Spleen (tissue), 11 donors: ENCODE measurements around the gene DLG2. TPM values are rescaled to one million over a fixed set of nuclear protein-coding genes. Genes with fewer than 3 reads are reported as not detected.

ENCODE experiments used
- DNase-seq: peaks from one replicate; pipeline ENCODE4 v3.0.0-alpha.2; 2020
- H3K27ac ChIP-seq, 8 donors: fragments of 200-600 bp; sonication (generic) in 7 of 8; 1 replicate in 4 of 8; 2 replicates in 4 of 8; pipeline versions ENCODE4 v1.5.0 to v1.8.0; 2016 to 2021; ENCODE audit warnings: inconsistent platforms in 4 of 8, mild to moderate bottlenecking in 4 of 8, moderate library complexity in 1 of 8
- H3K27me3 ChIP-seq, 7 donors: fragments of 200-600 bp; sonication (generic) in 6 of 7; replicated peaks in 1 of 7; 1 replicate in 4 of 7; 2 replicates in 3 of 7; pipeline versions ENCODE4 v1.5.0 to v1.8.0; 2016 to 2021; ENCODE audit warnings: inconsistent platforms in 3 of 7, mild to moderate bottlenecking in 1 of 7
- H3K36me3 ChIP-seq, 6 donors: fragments of 200-600 bp; sonication (generic) in 5 of 6; 1 replicate in 4 of 6; 2 replicates in 2 of 6; pipeline versions ENCODE4 v1.5.0 to v1.8.0; 2016 to 2021; ENCODE audit warnings: inconsistent platforms in 2 of 6
- H3K4me1 ChIP-seq, 6 donors: fragments of 200-600 bp; sonication (generic) in 5 of 6; 1 replicate in 3 of 6; 2 replicates in 3 of 6; pipeline versions ENCODE4 v1.5.0 to v1.8.0; 2016 to 2021; ENCODE audit warnings: inconsistent platforms in 3 of 6
- H3K4me3 ChIP-seq, 8 donors: fragments of 200-600 bp; sonication (generic) in 7 of 8; 1 replicate in 4 of 8; 2 replicates in 4 of 8; pipeline versions ENCODE4 v1.5.0 to v1.8.0; 2016 to 2021; ENCODE audit warnings: inconsistent platforms in 4 of 8, mild to moderate bottlenecking in 4 of 8, moderate library complexity in 2 of 8
- H3K9me3 ChIP-seq, 8 donors: fragments of 200-600 bp; sonication (generic) in 7 of 8; 1 replicate in 4 of 8; 2 replicates in 4 of 8; pipeline versions ENCODE4 v1.5.0 to v1.8.0; 2016 to 2021; ENCODE audit warnings: inconsistent platforms in 4 of 8
- POLR2A ChIP-seq, 3 donors: fragments of 450-650 bp; IDR thresholded peaks; one replicate each; pipeline ENCODE4 v1.5.1; 2017; ENCODE audit warnings: antibody characterized with exemption in 3 of 3, mild to moderate bottlenecking in 1 of 3
- POLR2AphosphoS5 ChIP-seq, 3 donors: sonication (generic); formaldehyde crosslinking; IDR thresholded peaks; one replicate each; pipeline ENCODE4 v1.5.1; 2017; ENCODE audit warnings: antibody characterized with exemption in 3 of 3
- WGBS, 5 donors: extraction: QIAGEN DNeasy Blood & Tissue Kit in 3 of 5; methylation state at CpG; one replicate each; pipeline versions ENCODE4 v1.1.5 to v1.1.7; 2013 to 2018; 5-methylcytosine and 5-hydroxymethylcytosine counted together
- intact Hi-C: fragments of 100-400 bp; cut with DNase I; formaldehyde crosslinking; loops from one replicate; pipeline ENCODE4 v1.15.0; 2023; ENCODE audit warnings: low total_unique reads
- polyA plus RNA-seq, 3 donors: library from polyadenylated mRNA; stranded (reverse); fragments of 200-250 nt; gene quantifications; one replicate each; pipeline ENCODE4 v1.2.1, GENCODE V29; 2013
- total RNA-seq, 7 donors: library from RNA; depleted of rRNA in 3 of 7; stranded (reverse); fragments of >200 nt in 3 of 7; fragmentation: NEBNext Ultra II Directional in 4 of 7; extraction: Animal tissue kit (Norgen Biotek cat#: 25700) in 4 of 7; gene quantifications; one replicate each; pipeline versions ENCODE4 v1.1.0 to v1.2.1, GENCODE V29; 2016 to 2021
- TF ChIP-seq, protein P1 (sequence below), 11 experiments: fragments of 200-600 bp in 7 of 11; fragments of 450-650 bp in 4 of 11; sonication (generic) in 4 of 11; IDR thresholded peaks in 8 of 11; conservative IDR thresholded peaks in 3 of 11; 1 replicate in 7 of 11; 2 replicates in 4 of 11; pipeline versions ENCODE4 v1.4.0 to v1.8.0; 2016 to 2021; ENCODE audit warnings: antibody characterized with exemption in 11 of 11, inconsistent platforms in 4 of 11, mild to moderate bottlenecking in 1 of 11
- donor health status: healthy with polysubstance abuse.
- donor health status: DM: no; HTN: no; CAD: no; lungs with moderate emphysema.
- donor health status: DM: no; HTN: no; CAD: no.
- donor health status: Bipolar disorder and iron deficiency.
- donor health status: healthy.
- donor health status: DM: no; HTN: no; CAD: no.
- donor health status: DM: yes; HTN: yes; CAD: no.

Gene DLG2
- total and polyA plus RNA-seq, 10 donors, result 0.43 to 12.7 (median 7.9) TPM

DNA sequence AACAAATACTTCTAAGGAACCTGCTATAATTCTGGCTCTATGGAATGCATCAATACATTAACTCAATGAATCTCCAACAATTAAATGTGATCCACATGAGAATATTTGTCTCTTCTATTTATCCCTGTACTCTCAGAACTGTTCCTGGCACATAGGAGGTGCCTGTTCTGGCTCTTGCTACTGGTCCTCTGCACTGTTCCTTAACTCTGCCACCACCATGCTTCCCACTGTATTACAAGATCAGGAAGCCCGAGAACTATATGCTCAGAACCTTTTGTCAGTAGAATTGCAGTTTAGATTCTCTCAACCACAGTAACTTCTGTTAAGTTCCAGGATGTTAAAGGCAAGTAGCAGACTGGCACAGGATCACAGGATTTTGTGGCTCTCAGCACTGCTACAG is 1964.7 kb downstream of the DLG2 start:
- no peak for DNase-seq
- intact Hi-C loops, result no loop called here
- Histone ChIP-seq H3K27me3 (no peaks in the 10 kb centered on the region), H3K27ac (no peak overlapping the region), H3K36me3 (no peaks in the 10 kb centered on the region), H3K9me3 (no peaks in the 10 kb centered on the region), H3K4me3 (no peak overlapping the region), H3K4me1 (no peaks in the 10 kb centered on the region)
- 74 to 100% (median 81%) methylated on average over 1 of the region's 1 CpG for WGBS, 5 donors
- TF ChIP-seq, protein P1, sequence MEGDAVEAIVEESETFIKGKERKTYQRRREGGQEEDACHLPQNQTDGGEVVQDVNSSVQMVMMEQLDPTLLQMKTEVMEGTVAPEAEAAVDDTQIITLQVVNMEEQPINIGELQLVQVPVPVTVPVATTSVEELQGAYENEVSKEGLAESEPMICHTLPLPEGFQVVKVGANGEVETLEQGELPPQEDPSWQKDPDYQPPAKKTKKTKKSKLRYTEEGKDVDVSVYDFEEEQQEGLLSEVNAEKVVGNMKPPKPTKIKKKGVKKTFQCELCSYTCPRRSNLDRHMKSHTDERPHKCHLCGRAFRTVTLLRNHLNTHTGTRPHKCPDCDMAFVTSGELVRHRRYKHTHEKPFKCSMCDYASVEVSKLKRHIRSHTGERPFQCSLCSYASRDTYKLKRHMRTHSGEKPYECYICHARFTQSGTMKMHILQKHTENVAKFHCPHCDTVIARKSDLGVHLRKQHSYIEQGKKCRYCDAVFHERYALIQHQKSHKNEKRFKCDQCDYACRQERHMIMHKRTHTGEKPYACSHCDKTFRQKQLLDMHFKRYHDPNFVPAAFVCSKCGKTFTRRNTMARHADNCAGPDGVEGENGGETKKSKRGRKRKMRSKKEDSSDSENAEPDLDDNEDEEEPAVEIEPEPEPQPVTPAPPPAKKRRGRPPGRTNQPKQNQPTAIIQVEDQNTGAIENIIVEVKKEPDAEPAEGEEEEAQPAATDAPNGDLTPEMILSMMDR (IDR thresholded peaks at IDR 0.05 in 8 of 11, conservative IDR thresholded peaks at IDR 0.05 in 3 of 11), result no peak
- no peak for TF ChIP-seq POLR2A (IDR thresholded peaks at IDR 0.05)
- TF ChIP-seq POLR2AphosphoS5 (IDR thresholded peaks at IDR 0.05), result no peak

DNA sequence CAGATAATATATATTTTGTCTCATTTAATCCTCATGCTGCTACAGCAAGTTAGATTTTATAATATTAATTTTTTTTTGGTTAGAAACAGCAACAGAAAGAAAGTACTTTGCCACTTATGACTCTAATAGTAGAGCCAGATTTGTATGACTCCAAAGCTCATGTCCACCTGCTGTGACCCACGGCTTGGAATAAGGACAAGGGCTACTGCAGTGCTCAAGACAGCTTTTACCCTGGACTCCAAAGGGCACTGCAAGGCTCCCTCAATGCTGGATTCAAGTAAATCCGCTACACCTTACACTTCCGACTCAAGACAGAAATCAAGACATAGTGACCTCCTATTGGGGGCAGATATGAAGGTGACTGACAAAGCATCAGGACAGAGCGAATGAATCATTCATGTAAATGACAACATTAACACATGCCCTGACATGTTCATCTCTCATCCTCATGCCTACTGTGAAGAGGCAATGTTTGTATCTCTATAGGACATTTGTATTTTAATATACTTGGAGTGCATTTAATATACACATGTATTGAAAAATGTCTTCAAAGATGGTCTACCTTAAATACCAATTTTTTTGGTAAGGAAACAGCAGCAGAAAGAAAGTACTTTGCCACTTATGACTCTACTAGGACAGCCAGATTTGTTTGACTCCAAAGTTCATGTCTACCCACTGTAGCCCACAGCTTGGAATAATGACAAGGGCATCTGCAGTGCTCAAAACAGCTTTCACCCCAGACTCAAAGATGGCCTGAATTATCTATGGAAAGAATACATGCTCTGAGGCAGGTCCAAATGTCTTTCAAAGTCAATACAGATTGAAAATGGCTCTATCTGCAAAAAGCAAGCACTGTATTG is 1965.4 kb downstream of the DLG2 start:
- no peak for TF ChIP-seq POLR2AphosphoS5 (IDR thresholded peaks at IDR 0.05)
- TF ChIP-seq, protein P1 (IDR thresholded peaks at IDR 0.05 in 8 of 11, conservative IDR thresholded peaks at IDR 0.05 in 3 of 11), result no peak
- no peak for TF ChIP-seq POLR2A (IDR thresholded peaks at IDR 0.05)
- intact Hi-C loops, result no loop called here
- WGBS, 5 donors, result 79 to 90% (median 85%) methylated on average over 4 of the region's 4 CpGs

DNA sequence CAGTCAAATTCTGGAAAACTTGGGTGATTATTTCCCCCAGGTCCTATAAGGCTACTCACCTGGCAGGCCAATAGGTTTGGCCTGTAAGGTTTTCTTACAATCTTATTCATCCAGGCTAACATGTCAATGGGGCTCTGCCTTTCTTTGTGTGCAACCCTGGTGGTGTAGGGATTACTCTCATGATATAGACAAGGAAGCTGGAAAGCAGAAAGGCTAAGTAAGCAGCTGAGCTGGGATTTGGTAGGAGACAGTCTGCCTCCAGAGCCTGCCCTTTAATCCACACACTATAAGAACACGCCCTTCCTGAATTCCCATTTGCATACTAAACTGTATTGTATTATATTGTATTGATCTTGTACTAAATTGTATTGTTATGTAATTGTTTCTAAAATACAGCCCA is 1967.7 kb downstream of the DLG2 start:
- WGBS, 5 donors, result 73 to 97% (median 83%) methylated on average over 1 of the region's 1 CpG
- Histone ChIP-seq H3K9me3 (no peaks in the 10 kb centered on the region), H3K4me3 (no peak overlapping the region), H3K36me3 (no peaks in the 10 kb centered on the region), H3K27me3 (no peaks in the 10 kb centered on the region), H3K27ac (no peak overlapping the region), H3K4me1 (no peaks in the 10 kb centered on the region)
- intact Hi-C loops, result no loop called here
- TF ChIP-seq POLR2AphosphoS5 (IDR thresholded peaks at IDR 0.05), result no peak
- TF ChIP-seq, protein P1 (IDR thresholded peaks at IDR 0.05 in 8 of 11, conservative IDR thresholded peaks at IDR 0.05 in 3 of 11), result no peak
- no peak for TF ChIP-seq POLR2A (IDR thresholded peaks at IDR 0.05)
- DNase-seq, result no peak

More for the DNA sequence above, 1965.4 kb downstream of the DLG2 start:
- H3K27ac ChIP-seq, result no peak overlapping the region
- no peaks in the 10 kb centered on the region for H3K4me1 ChIP-seq
- H3K27me3 ChIP-seq, result no peaks in the 10 kb centered on the region
- H3K4me3 ChIP-seq, result no peak overlapping the region
- no peaks in the 10 kb centered on the region for H3K9me3 ChIP-seq
- H3K36me3 ChIP-seq, result no peaks in the 10 kb centered on the region
- DNase-seq, result no peak

DNA sequence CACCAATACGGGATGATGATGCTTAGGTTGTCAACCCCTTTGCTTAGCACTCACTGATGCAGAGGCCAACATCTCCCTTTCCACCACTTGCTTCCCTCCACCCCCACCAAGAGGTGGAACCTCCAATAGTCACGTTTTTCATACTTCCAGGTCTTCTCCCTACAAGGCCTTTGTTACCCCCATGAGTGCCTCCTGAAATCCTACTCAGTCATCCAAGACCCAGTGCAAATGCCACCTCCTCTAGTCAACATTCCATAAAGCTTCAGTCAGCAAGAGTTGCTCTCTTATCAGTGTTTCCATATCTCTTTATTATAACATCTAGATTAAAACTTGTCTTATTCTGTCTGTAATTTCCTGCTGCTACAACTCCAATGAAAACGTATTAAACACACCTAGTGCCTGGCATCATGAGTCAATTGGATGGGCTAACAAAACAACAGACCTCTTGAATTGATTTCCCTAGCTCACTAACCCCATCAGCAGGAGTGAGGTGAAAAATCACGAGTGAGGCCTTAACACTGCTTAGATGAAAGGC is 1970.3 kb downstream of the DLG2 start:
- H3K27me3 ChIP-seq, result no peaks in the 10 kb centered on the region
- TF ChIP-seq, protein P1 (IDR thresholded peaks at IDR 0.05 in 8 of 11, conservative IDR thresholded peaks at IDR 0.05 in 3 of 11), result no peak
- TF ChIP-seq POLR2A (IDR thresholded peaks at IDR 0.05), result no peak
- TF ChIP-seq POLR2AphosphoS5 (IDR thresholded peaks at IDR 0.05), result no peak
- H3K36me3 ChIP-seq, result no peaks in the 10 kb centered on the region
- no peaks in the 10 kb centered on the region for H3K9me3 ChIP-seq
- no peaks in the 10 kb centered on the region for H3K4me1 ChIP-seq
- no peak for DNase-seq
- intact Hi-C loops, result no loop called here
- no peak overlapping the region for H3K4me3 ChIP-seq
- 63 to 74% (median 67%) methylated on average over 4 of the region's 4 CpGs for WGBS, 5 donors
- no peak overlapping the region for H3K27ac ChIP-seq
